ENCODE results near the gene SIX3. TPM values are rescaled to one million over a fixed set of nuclear protein-coding genes. Genes with fewer than 3 reads are reported as not detected.

The SIX3 gene
- total and polyA plus RNA-seq, 2 experiments from 2014 or later, result 0.21 to 0.28 TPM

DNA sequence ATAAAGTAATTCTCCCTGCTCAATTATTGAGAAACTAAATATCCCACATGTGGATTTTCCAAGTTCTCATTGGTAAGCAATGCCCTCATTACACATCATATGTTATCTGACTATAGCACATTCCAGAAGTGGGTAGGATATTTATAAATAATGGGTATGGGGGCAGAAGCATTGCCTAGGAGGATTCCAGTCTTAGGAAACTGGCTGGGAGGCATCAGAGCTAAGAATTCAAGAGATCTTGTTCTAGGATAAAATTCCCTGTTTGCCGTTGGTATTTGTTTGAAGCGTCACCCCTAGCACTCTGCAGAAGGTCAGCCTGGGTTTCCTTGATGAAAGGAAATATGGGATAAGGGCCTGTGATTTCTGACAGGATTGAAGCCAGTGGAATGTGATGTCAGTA is 47.7 kb downstream of the SIX3 start (continued):
- TF ChIP-seq EZH2phosphoT487 (IDR thresholded peaks at IDR 0.05; ENCODE audit: unreplicated experiment) (no peak), ETS1 (IDR thresholded peaks at IDR 0.05) (no peak), NANOG (IDR thresholded peaks at IDR 0.05; ENCODE audit: borderline replicate concordance) (no peak), CREB1 (CRISPR knock-in tag; IDR thresholded peaks at IDR 0.05; ENCODE audit: low read depth) (no peak), ZNF331 (CRISPR knock-in tag; IDR thresholded peaks at IDR 0.05; ENCODE audit: low read depth) (no peak), JUNB (IDR thresholded peaks at IDR 0.05; ENCODE audit: unreplicated experiment) (no peak), STAT1 (IDR thresholded peaks at IDR 0.05; ENCODE audit: unreplicated experiment) (no peak), ZNF114 (CRISPR knock-in tag; IDR thresholded peaks at IDR 0.05) (no peak), EZH2 (IDR thresholded peaks at IDR 0.05; ENCODE audit: low read depth, unreplicated experiment) (no peak)
- TF ChIP-seq, protein P1, sequence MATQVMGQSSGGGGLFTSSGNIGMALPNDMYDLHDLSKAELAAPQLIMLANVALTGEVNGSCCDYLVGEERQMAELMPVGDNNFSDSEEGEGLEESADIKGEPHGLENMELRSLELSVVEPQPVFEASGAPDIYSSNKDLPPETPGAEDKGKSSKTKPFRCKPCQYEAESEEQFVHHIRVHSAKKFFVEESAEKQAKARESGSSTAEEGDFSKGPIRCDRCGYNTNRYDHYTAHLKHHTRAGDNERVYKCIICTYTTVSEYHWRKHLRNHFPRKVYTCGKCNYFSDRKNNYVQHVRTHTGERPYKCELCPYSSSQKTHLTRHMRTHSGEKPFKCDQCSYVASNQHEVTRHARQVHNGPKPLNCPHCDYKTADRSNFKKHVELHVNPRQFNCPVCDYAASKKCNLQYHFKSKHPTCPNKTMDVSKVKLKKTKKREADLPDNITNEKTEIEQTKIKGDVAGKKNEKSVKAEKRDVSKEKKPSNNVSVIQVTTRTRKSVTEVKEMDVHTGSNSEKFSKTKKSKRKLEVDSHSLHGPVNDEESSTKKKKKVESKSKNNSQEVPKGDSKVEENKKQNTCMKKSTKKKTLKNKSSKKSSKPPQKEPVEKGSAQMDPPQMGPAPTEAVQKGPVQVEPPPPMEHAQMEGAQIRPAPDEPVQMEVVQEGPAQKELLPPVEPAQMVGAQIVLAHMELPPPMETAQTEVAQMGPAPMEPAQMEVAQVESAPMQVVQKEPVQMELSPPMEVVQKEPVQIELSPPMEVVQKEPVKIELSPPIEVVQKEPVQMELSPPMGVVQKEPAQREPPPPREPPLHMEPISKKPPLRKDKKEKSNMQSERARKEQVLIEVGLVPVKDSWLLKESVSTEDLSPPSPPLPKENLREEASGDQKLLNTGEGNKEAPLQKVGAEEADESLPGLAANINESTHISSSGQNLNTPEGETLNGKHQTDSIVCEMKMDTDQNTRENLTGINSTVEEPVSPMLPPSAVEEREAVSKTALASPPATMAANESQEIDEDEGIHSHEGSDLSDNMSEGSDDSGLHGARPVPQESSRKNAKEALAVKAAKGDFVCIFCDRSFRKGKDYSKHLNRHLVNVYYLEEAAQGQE (IDR thresholded peaks at IDR 0.05; ENCODE audit: unreplicated experiment), result no peak

DNA sequence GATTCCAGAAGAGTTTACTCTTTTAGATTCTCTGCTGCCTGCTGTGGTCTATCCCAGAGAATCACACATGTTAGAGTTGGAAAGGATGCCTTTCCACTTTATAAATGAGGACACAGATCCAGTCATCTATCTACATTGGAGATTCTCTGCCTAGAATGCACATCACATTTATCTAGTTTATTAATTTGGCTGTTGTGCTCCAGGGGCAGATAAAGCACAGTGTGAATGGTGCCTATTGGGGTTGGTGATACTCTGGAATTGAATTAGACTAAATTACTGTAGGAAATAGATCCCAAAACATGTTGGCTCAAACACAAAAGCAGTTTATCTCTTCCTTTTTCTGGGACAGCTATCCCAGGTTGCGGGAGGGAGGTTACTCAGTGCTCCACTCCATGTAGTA is 52.9 kb downstream of the SIX3 start:
- Mint-ChIP-seq H3K9me3 (peaks cover 3% of the 10 kb centered on the region; the same call in 1 of the 3 replicates), H3K27ac (no peak overlapping the region), H3K4me1 (no peaks in the 10 kb centered on the region), H3K27me3 (ENCODE audit: insufficient read depth, low read depth, poor library complexity) (peaks cover 23% of the 10 kb centered on the region), H3K4me3 (no peak overlapping the region), H3K36me3 (ENCODE audit: low read depth) (no peaks in the 10 kb centered on the region)
- no peak overlapping the region for H3K4me3 ChIP-seq
- no peaks in the 10 kb centered on the region for H3F3A ChIP-seq (replicated peaks; ENCODE audit: low read depth)
- H3K4me1 ChIP-seq (ENCODE audit: insufficient read depth), result no peaks in the 10 kb centered on the region
- 0 out of 2 replicates have a peak, but pooled peaks cover 4% of the 10 kb centered on the region for H3K9me2 ChIP-seq (ENCODE audit: insufficient read depth)
- no peaks in the 10 kb centered on the region for H3K79me2 ChIP-seq (replicated peaks; ENCODE audit: insufficient read depth)
- peaks cover 42% of the 10 kb centered on the region for H3K27me3 ChIP-seq (ENCODE audit: insufficient read depth)
- H3K27ac ChIP-seq (ENCODE audit: low read depth), result no peak overlapping the region
- no peaks in the 10 kb centered on the region for H3K36me3 ChIP-seq (ENCODE audit: insufficient read depth)
- no peak for DNase-seq (ENCODE audit: low spot score)
- no peak overlapping the region for H3K4me2 ChIP-seq
- H4K20me1 ChIP-seq (replicated peaks; ENCODE audit: insufficient read depth), result no peaks in the 10 kb centered on the region
- H2AFZ ChIP-seq, result no peak overlapping the region
- no peak for ATAC-seq
- TF ChIP-seq ZNF114 (CRISPR knock-in tag; IDR thresholded peaks at IDR 0.05) (no peak), ZNF331 (CRISPR knock-in tag; IDR thresholded peaks at IDR 0.05; ENCODE audit: low read depth) (no peak), JUNB (IDR thresholded peaks at IDR 0.05; ENCODE audit: unreplicated experiment) (no peak), NANOG (IDR thresholded peaks at IDR 0.05; ENCODE audit: borderline replicate concordance) (no peak), EZH2phosphoT487 (IDR thresholded peaks at IDR 0.05; ENCODE audit: unreplicated experiment) (no peak), EZH2 (IDR thresholded peaks at IDR 0.05; ENCODE audit: low read depth, unreplicated experiment) (no peak), ZNF462 (CRISPR knock-in tag; IDR thresholded peaks at IDR 0.05) (no peak), CTCF (conservative IDR thresholded peaks at IDR 0.05; ENCODE audit: low read depth in 2 of 2) (no peak), CREB1 (CRISPR knock-in tag; IDR thresholded peaks at IDR 0.05; ENCODE audit: low read depth) (no peak), STAT1 (IDR thresholded peaks at IDR 0.05; ENCODE audit: unreplicated experiment) (no peak)

Data from GM23338 (cell line).